Heart left ventricle (tissue), 16 donors: ENCODE measurements around the gene ARAF. TPM values are rescaled to one million over a fixed set of nuclear protein-coding genes. Genes with fewer than 3 reads are reported as not detected.

ENCODE experiments used
- ATAC-seq, 4 donors: fragments of 200-7000 bp; cut with Tn5 transposase; one replicate each; pipeline ENCODE4 v1.9.1; 2020 to 2022; ENCODE audit warnings: moderate library complexity in 4 of 4, mild to moderate bottlenecking in 3 of 4, moderate number of reproducible peaks in 1 of 4
- DNase-seq, 5 donors: peaks; one replicate each; pipeline ENCODE4 v3.0.0-alpha.2; 2020
- H3K27ac ChIP-seq, 12 donors: fragments of 200-600 bp; sonication (generic) in 4 of 12; one replicate each; pipeline versions ENCODE4 v1.5.0 to v1.8.0; 2016 to 2022; ENCODE audit warnings: mild to moderate bottlenecking in 2 of 12
- H3K27me3 ChIP-seq, 9 donors: fragments of 200-600 bp; sonication (generic) in 2 of 9; one replicate each; pipeline versions ENCODE4 v1.5.1 to v1.8.0; 2016 to 2022; ENCODE audit warnings: mild to moderate bottlenecking in 3 of 9
- H3K36me3 ChIP-seq, 9 donors: fragments of 200-600 bp; sonication (generic) in 2 of 9; one replicate each; pipeline versions ENCODE4 v1.5.0 to v1.8.0; 2018 to 2022; ENCODE audit warnings: mild to moderate bottlenecking in 2 of 9
- H3K4me1 ChIP-seq, 12 donors: fragments of 200-600 bp; sonication (generic) in 4 of 12; one replicate each; pipeline versions ENCODE4 v1.5.0 to v1.8.0; 2016 to 2022; ENCODE audit warnings: mild to moderate bottlenecking in 3 of 12
- H3K4me3 ChIP-seq, 12 donors: fragments of 200-600 bp; sonication (generic) in 4 of 12; one replicate each; pipeline versions ENCODE4 v1.5.0 to v1.8.0; 2017 to 2022; ENCODE audit warnings: mild to moderate bottlenecking in 9 of 12, moderate library complexity in 4 of 12
- H3K9me3 ChIP-seq, 12 donors: fragments of 200-600 bp; sonication (generic) in 4 of 12; one replicate each; pipeline versions ENCODE4 v1.5.0 to v1.8.0; 2016 to 2022; ENCODE audit warnings: mild to moderate bottlenecking in 1 of 12
- CTCF ChIP-seq, 12 donors: fragments of 200-600 bp; sonication (generic) in 4 of 12; IDR thresholded peaks; one replicate each; pipeline versions ENCODE4 v1.5.0 to v1.8.0; 2018 to 2022; ENCODE audit warnings: antibody characterized with exemption in 12 of 12, mild to moderate bottlenecking in 5 of 12
- POLR2A ChIP-seq, 2 donors: fragments of 450-650 bp; IDR thresholded peaks; one replicate each; pipeline ENCODE4 v1.6.1; 2017; ENCODE audit warnings: antibody characterized with exemption in 2 of 2, mild to moderate bottlenecking in 2 of 2, moderate library complexity in 2 of 2
- WGBS, 4 donors: extraction: QIAGEN DNeasy Blood & Tissue Kit in 2 of 4; methylation state at CpG; one replicate each; pipeline versions ENCODE4 v1.1.5 to v1.1.7; 2013 to 2018; 5-methylcytosine and 5-hydroxymethylcytosine counted together
- intact Hi-C, 10 donors: fragments of 100-400 bp; cut with DNase I; formaldehyde crosslinking; loops; one replicate each; pipeline versions ENCODE4 v1.11.1 to v1.14.2; 2022
- polyA plus RNA-seq, 2 donors: library from polyadenylated mRNA; stranded (reverse); fragments of 200-250 nt; gene quantifications; one replicate each; pipeline ENCODE4 v1.2.3, GENCODE V29; 2013
- total RNA-seq, 9 donors: library from RNA; depleted of rRNA in 2 of 9; stranded (reverse); fragments of >200 nt in 2 of 9; fragmentation: NEBNext Ultra II Directional in 3 of 9; extraction: Animal tissue kit (Norgen Biotek cat#: 25700) in 3 of 9; gene quantifications; one replicate each; pipeline versions ENCODE4 v1.1.0 to v1.2.4, GENCODE V29; 2016 to 2023
- donor health status: ischemic (EF 13 %, LVEDD 7.1; RV severe dilation, severe dysfunction).
- donor health status: healthy with polysubstance abuse.
- donor health status: DM: no; HTN: yes; CAD: no.
- donor health status: DM: no; HTN: no; CAD: no.
- donor health status: ischemic (EF 25% LVEDD 6.9; RV normal size, moderate dysfunction).
- donor health status: ischemic (EF 25% LVEDD 5.7; RV mildly dilated, moderate dysfunction).
- donor health status: healthy.
- donor health status: DM: yes; HTN: yes; CAD: no.
- donor health status: ischemic (EF 35%, LVEDD 5.7; RV mildly dilated, moderate dysfunction).
- donor health status: nonischemic (EF 11% LVEDD 7.7; RV severe dilation, severe dysfunction).
- donor health status: DM: yes; HTN: yes; CAD: no.
- donor health status: PGD.
- donor health status: ischemic (EF 29% LVEDD 5.4; RV normal size, mild dysfunction).
- donor health status: nonischemic (EF 23%, LVEDD 6.1; RV moderate dilation, normal function).

Gene ARAF
- total and polyA plus RNA-seq, 11 donors = 36.3 to 97.6 (median 80.8) TPM

- H3K4me1 ChIP-seq = peaks cover 0 to 27% (median 7%) of the 10 kb centered on the region in 12 donors
- intact Hi-C loops = loop anchor here in 8 of 10 donors (5.0 to 10.0 kb wide), 8 partner anchors 51 to 463 kb away; partner anchors contain the start of genes CFP (in 1 of the 8) and SYN1 (in 1 of the 8)
Observed at GRCh38 chrX:47563801-47564315, 2.9 kb downstream of the ARAF start.

GRCh38 chrX:47564438-47565085, 3.6 kb downstream of the ARAF start:
- Histone ChIP-seq H3K27ac (no peak overlapping the region), H3K4me3 (no peak overlapping the region), H3K4me1 (peaks cover 0 to 27% (median 7%) of the 10 kb centered on the region in 12 donors), H3K9me3 (no peaks in the 10 kb centered on the region), H3K27me3 (no peaks in the 10 kb centered on the region), H3K36me3 (peaks cover 0 to 69% (median 60%) of the 10 kb centered on the region in 9 donors)
- no peak for TF ChIP-seq POLR2A (IDR thresholded peaks at IDR 0.05)
- TF ChIP-seq CTCF (IDR thresholded peaks at IDR 0.05) = no peak
- intact Hi-C loops = loop anchor here in 8 of 10 donors (5.0 to 10.0 kb wide), 8 partner anchors 50 to 463 kb away; partner anchors contain the start of genes CFP (in 1 of the 8) and SYN1 (in 1 of the 8)
- ATAC-seq (no peak), DNase-seq (no peak)
- WGBS, 4 donors = 75 to 84% (median 78%) methylated on average over 12 of the region's 12 CpGs

More at GRCh38 chrX:47563801-47564315, 2.9 kb downstream of the ARAF start:
- DNase-seq (no peak), ATAC-seq (no peak)
- no peak overlapping the region for H3K4me3 ChIP-seq
- TF ChIP-seq CTCF (IDR thresholded peaks at IDR 0.05) = no peak
- no peak for TF ChIP-seq POLR2A (IDR thresholded peaks at IDR 0.05)
- H3K36me3 ChIP-seq = peaks cover 0 to 62% (median 53%) of the 10 kb centered on the region in 9 donors
- no peaks in the 10 kb centered on the region for H3K27me3 ChIP-seq
- no peaks in the 10 kb centered on the region for H3K9me3 ChIP-seq
- no peak overlapping the region for H3K27ac ChIP-seq
- WGBS, 4 donors = 68 to 86% (median 73%) methylated on average over 8 of the region's 8 CpGs

- 73 to 87% (median 78%) methylated on average over 5 to 11 of the region's 11 CpGs for WGBS, 4 donors
- H3K9me3 ChIP-seq = no peaks in the 10 kb centered on the region
- DNase-seq = no peak
- no peak overlapping the region for H3K4me3 ChIP-seq
- H3K4me1 ChIP-seq = peaks cover 0 to 19% (median 7%) of the 10 kb centered on the region in 12 donors
- peaks cover 0 to 86% (median 72%) of the 10 kb centered on the region in 9 donors for H3K36me3 ChIP-seq
- H3K27ac ChIP-seq = no peak overlapping the region
- no peak for ATAC-seq
- TF ChIP-seq CTCF (IDR thresholded peaks at IDR 0.05) (no peak), POLR2A (IDR thresholded peaks at IDR 0.05) (no peak)
- intact Hi-C loops = loop anchor here in 5 of 10 donors (10.0 kb wide), 5 partner anchors 48 to 458 kb away; partner anchors contain the start of genes CFP (in 1 of the 5) and SYN1 (in 1 of the 5)
- H3K27me3 ChIP-seq = no peaks in the 10 kb centered on the region
Observed at GRCh38 chrX:47566841-47567240, 5.8 kb downstream of the ARAF start.

GRCh38 chrX:47568656-47569295, 7.8 kb downstream of the ARAF start:
- H3K27ac ChIP-seq = no peak overlapping the region

More at GRCh38 chrX:47568656-47569295, 7.8 kb downstream of the ARAF start:
- DNase-seq (no peak), ATAC-seq (no peak)
- WGBS, 4 donors = 91 to 94% (median 92%) methylated on average over 13 of the region's 13 CpGs
- Histone ChIP-seq H3K9me3 (no peaks in the 10 kb centered on the region), H3K36me3 (peaks cover 0 to 78% (median 62%) of the 10 kb centered on the region in 9 donors), H3K27me3 (no peaks in the 10 kb centered on the region), H3K4me3 (no peak overlapping the region), H3K4me1 (peaks cover 0 to 5% (median 0%) of the 10 kb centered on the region in 12 donors)
- intact Hi-C loops = loop anchor here in 5 of 10 donors (10.0 kb wide), 5 partner anchors 46 to 456 kb away; partner anchors contain the start of genes CFP (in 1 of the 5) and SYN1 (in 1 of the 5)
- TF ChIP-seq POLR2A (IDR thresholded peaks at IDR 0.05) (no peak), CTCF (IDR thresholded peaks at IDR 0.05) (peak in 8 of 12 donors; percentile 13 to 38 (median 30))
